CD4-positive, CD25-positive, alpha-beta regulatory T cell (primary cell): ENCODE measurements around the gene LBHD2. TPM values are rescaled to one million over a fixed set of nuclear protein-coding genes. Genes with fewer than 3 reads are reported as not detected.

Experiments
- ATAC-seq, 2 donors: fragments of 150-1000 bp; cut with Tn5 transposase; one replicate each; pipeline ENCODE4 v1.10.0; 2021; ENCODE audit warnings: low read depth in 2 of 2, moderate number of reproducible peaks in 2 of 2, moderate library complexity in 1 of 2
- DNase-seq, 3 donors: peaks; one replicate each; pipeline versions ENCODE4 v3.0.0 to v3.0.0-alpha.2; 2012 to 2022; ENCODE audit warnings: mixed read lengths in 1 of 3
- H3K27ac ChIP-seq: one replicate; pipeline ENCODE4 v1.7.0; 2013; ENCODE audit warnings: mild to moderate bottlenecking, low read length; ENCODE audit not compliant: insufficient read depth, poor library complexity, severe bottlenecking
- H3K27me3 ChIP-seq: one replicate; pipeline ENCODE4 v1.7.0; 2013; ENCODE audit warnings: low read length; ENCODE audit not compliant: control insufficient read depth, insufficient read depth
- H3K36me3 ChIP-seq: one replicate; pipeline ENCODE4 v1.7.0; 2013; ENCODE audit warnings: mild to moderate bottlenecking, low read length, moderate library complexity; ENCODE audit not compliant: control insufficient read depth, insufficient read depth
- H3K4me1 ChIP-seq: 2 replicates; pipeline ENCODE4 v1.7.0; 2013; ENCODE audit warnings: mild to moderate bottlenecking, low read length; ENCODE audit not compliant: insufficient read depth, control insufficient read depth, poor library complexity, severe bottlenecking
- H3K4me3 ChIP-seq: one replicate; pipeline ENCODE4 v1.7.0; 2013; ENCODE audit warnings: low read depth, mild to moderate bottlenecking, low read length, moderate library complexity
- H3K9me3 ChIP-seq, 2 experiments: 1 replicate in 1 of 2; 2 replicates in 1 of 2; pipeline ENCODE4 v1.7.0; 2013; ENCODE audit warnings: low read length in 2 of 2, mild to moderate bottlenecking in 1 of 2, moderate library complexity in 1 of 2; ENCODE audit not compliant: control insufficient read depth in 2 of 2
- H3K27ac Mint-ChIP-seq, 3 donors: one replicate each; pipeline ENCODE4 v1.8.0; 2020 to 2022; ENCODE audit warnings: mild to moderate bottlenecking in 3 of 3, mixed read lengths in 3 of 3, moderate library complexity in 2 of 3
- H3K27me3 Mint-ChIP-seq: one replicate; pipeline ENCODE4 v1.8.0; 2022; ENCODE audit warnings: mild to moderate bottlenecking, mixed read lengths
- H3K36me3 Mint-ChIP-seq: one replicate; pipeline ENCODE4 v1.8.0; 2020; ENCODE audit warnings: mixed read lengths
- H3K4me1 Mint-ChIP-seq, 4 donors: one replicate each; pipeline ENCODE4 v1.8.0; 2020 to 2022; ENCODE audit warnings: mixed read lengths in 4 of 4, mild to moderate bottlenecking in 1 of 4
- H3K4me3 Mint-ChIP-seq, 4 donors: one replicate each; pipeline ENCODE4 v1.8.0; 2020 to 2022; ENCODE audit warnings: mild to moderate bottlenecking in 4 of 4, mixed read lengths in 4 of 4, moderate library complexity in 3 of 4
- H3K9me3 Mint-ChIP-seq, 7 donors: one replicate each; pipeline ENCODE4 v1.8.0; 2020 to 2022; ENCODE audit warnings: mixed read lengths in 7 of 7, mild to moderate bottlenecking in 3 of 7, moderate library complexity in 2 of 7
- polyA plus RNA-seq, 4 donors: library from polyadenylated mRNA; unstranded; fragments of 300-500 nt; fragmentation: Illumina TruSeq; gene quantifications; one replicate each; pipeline ENCODE4 v1.2.3, GENCODE V29; 2021
- total RNA-seq: library from RNA; stranded (reverse); gene quantifications from one replicate; pipeline ENCODE4 v1.2.3, GENCODE V29; 2022

Gene LBHD2
- total and polyA plus RNA-seq, 5 donors from 2014 or later = not detected

GRCh38 chr14:103100281-103101121 is 16.5 kb downstream of the LBHD2 start:
- no peak overlapping the region for H3K27ac ChIP-seq
- H3K4me1 ChIP-seq = peaks cover 6% of the 10 kb centered on the region
- Mint-ChIP-seq H3K4me1 (peaks cover 0 to 14% (median 5%) of the 10 kb centered on the region in 4 donors), H3K4me3 (no peak overlapping the region), H3K27ac (no peak overlapping the region), H3K9me3 (peaks cover 0 to 3% (median 0%) of the 10 kb centered on the region in 7 donors), H3K36me3 (no peaks in the 10 kb centered on the region), H3K27me3 (peaks cover 22% of the 10 kb centered on the region)
- no peaks in the 10 kb centered on the region for H3K36me3 ChIP-seq
- no peak for DNase-seq
- H3K4me3 ChIP-seq = no peak overlapping the region
- H3K27me3 ChIP-seq = peaks cover 2% of the 10 kb centered on the region
- no peaks in the 10 kb centered on the region for H3K9me3 ChIP-seq
- ATAC-seq = no peak

GRCh38 chr14:103101257-103101962 is 17.4 kb downstream of the LBHD2 start:
- Mint-ChIP-seq H3K9me3 (peaks cover 0 to 3% (median 0%) of the 10 kb centered on the region in 7 donors), H3K36me3 (no peaks in the 10 kb centered on the region), H3K27ac (no peak overlapping the region), H3K4me3 (no peak overlapping the region), H3K4me1 (peaks cover 0 to 17% (median 5%) of the 10 kb centered on the region in 4 donors), H3K27me3 (peaks cover 31% of the 10 kb centered on the region)
- H3K27me3 ChIP-seq = peaks cover 2% of the 10 kb centered on the region
- no peak overlapping the region for H3K27ac ChIP-seq
- no peak overlapping the region for H3K4me3 ChIP-seq
- H3K4me1 ChIP-seq = peaks cover 6% of the 10 kb centered on the region
- DNase-seq (no peak), ATAC-seq (no peak)
- H3K9me3 ChIP-seq = no peaks in the 10 kb centered on the region
- H3K36me3 ChIP-seq = no peaks in the 10 kb centered on the region

GRCh38 chr14:103101963-103102688 is 18.1 kb downstream of the LBHD2 start:
- no peak for DNase-seq
- H3K27me3 Mint-ChIP-seq = peaks cover 27% of the 10 kb centered on the region
- Histone ChIP-seq H3K36me3 (no peaks in the 10 kb centered on the region), H3K9me3 (no peaks in the 10 kb centered on the region), H3K4me3 (no peak overlapping the region), H3K27me3 (peaks cover 2% of the 10 kb centered on the region), H3K4me1 (peaks cover 6% of the 10 kb centered on the region), H3K27ac (no peak overlapping the region)
- H3K9me3 Mint-ChIP-seq = peaks cover 0 to 3% (median 0%) of the 10 kb centered on the region in 7 donors
- no peaks in the 10 kb centered on the region for H3K36me3 Mint-ChIP-seq
- no peak for ATAC-seq
- no peak overlapping the region for H3K27ac Mint-ChIP-seq
- H3K4me3 Mint-ChIP-seq = no peak overlapping the region
- H3K4me1 Mint-ChIP-seq = peaks cover 0 to 17% (median 5%) of the 10 kb centered on the region in 4 donors

- H3K4me3 ChIP-seq = no peak overlapping the region
- Mint-ChIP-seq H3K27me3 (peaks cover 27% of the 10 kb centered on the region), H3K4me1 (peaks cover 0 to 17% (median 5%) of the 10 kb centered on the region in 4 donors), H3K9me3 (peaks cover 0 to 3% (median 0%) of the 10 kb centered on the region in 7 donors), H3K27ac (no peak overlapping the region), H3K36me3 (no peaks in the 10 kb centered on the region), H3K4me3 (no peak overlapping the region)
- H3K27me3 ChIP-seq = peaks cover 2% of the 10 kb centered on the region
- ATAC-seq (no peak), DNase-seq (no peak)
- H3K4me1 ChIP-seq = peaks cover 6% of the 10 kb centered on the region
- no peaks in the 10 kb centered on the region for H3K36me3 ChIP-seq
- no peak overlapping the region for H3K27ac ChIP-seq
- no peaks in the 10 kb centered on the region for H3K9me3 ChIP-seq
Measured at GRCh38 chr14:103102689-103103260, 18.8 kb downstream of the LBHD2 start.

GRCh38 chr14:103103461-103104388 is 19.7 kb downstream of the LBHD2 start:
- no peaks in the 10 kb centered on the region for H3K36me3 ChIP-seq
- H3K9me3 ChIP-seq = no peaks in the 10 kb centered on the region
- Mint-ChIP-seq H3K9me3 (peaks cover 0 to 3% (median 0%) of the 10 kb centered on the region in 7 donors), H3K4me3 (peak overlapping the region in 1 of 4 donors; percentile 68), H3K27me3 (peaks cover 27% of the 10 kb centered on the region), H3K4me1 (peaks cover 0 to 17% (median 5%) of the 10 kb centered on the region in 4 donors), H3K27ac (no peak overlapping the region), H3K36me3 (no peaks in the 10 kb centered on the region)
- H3K27ac ChIP-seq = no peak overlapping the region
- H3K27me3 ChIP-seq = peaks cover 2% of the 10 kb centered on the region
- H3K4me1 ChIP-seq = peaks cover 6% of the 10 kb centered on the region
- H3K4me3 ChIP-seq = no peak overlapping the region
- no peak for ATAC-seq
- DNase-seq = peak in 1 of 3 donors; percentile 19

- H3K27ac Mint-ChIP-seq = no peak overlapping the region
Measured at GRCh38 chr14:103104389-103104653, 20.3 kb downstream of the LBHD2 start.

More at GRCh38 chr14:103104389-103104653, 20.3 kb downstream of the LBHD2 start:
- peaks cover 0 to 3% (median 0%) of the 10 kb centered on the region in 7 donors for H3K9me3 Mint-ChIP-seq
- Histone ChIP-seq H3K27me3 (peaks cover 2% of the 10 kb centered on the region), H3K27ac (no peak overlapping the region), H3K4me3 (no peak overlapping the region), H3K4me1 (peaks cover 6% of the 10 kb centered on the region), H3K36me3 (no peaks in the 10 kb centered on the region), H3K9me3 (no peaks in the 10 kb centered on the region)
- DNase-seq (no peak), ATAC-seq (no peak)
- no peaks in the 10 kb centered on the region for H3K36me3 Mint-ChIP-seq
- H3K4me1 Mint-ChIP-seq = peaks cover 0 to 17% (median 5%) of the 10 kb centered on the region in 4 donors
- no peak overlapping the region for H3K4me3 Mint-ChIP-seq
- peaks cover 27% of the 10 kb centered on the region for H3K27me3 Mint-ChIP-seq
